HepG2 (cell line): Measurements from ENCODE around the gene EPC1. TPM values are rescaled to one million over a fixed set of nuclear protein-coding genes. Genes with fewer than 3 reads are reported as not detected.
"Not testable (repeated sequence)": the region's sequence is repeated elsewhere in the genome, so short reads cannot be mapped to it uniquely, and the experiment has no call there.

Experiments used
- ATAC-seq: fragments of 200-7000 bp; cut with Tn5 transposase; 3 replicates; pipeline ENCODE4 v1.9.1; 2020; ENCODE audit warnings: mild to moderate bottlenecking, moderate library complexity
- BruUV-seq: library from RNA; stranded (reverse); fragments of 400-500 nt; replicated peaks from 2 replicates; lab custom pipeline; 2021; lab: Mats Ljungman, UMichigan
- CTCF ChIA-PET: fragments of 300-600 bp; formaldehyde crosslinking; extraction: SDS; loops from one replicate; lab custom pipeline; 2021; ENCODE audit warnings: low total read pairs, inconsistent platforms, low intra/inter-chr PET ratio; lab: Yijun Ruan, JAX
- POLR2A ChIA-PET: fragments of 350-600 bp; sonication (Branson Sonifier 250); formaldehyde crosslinking; loops from one replicate; lab custom pipeline; 2020; ENCODE audit warnings: antibody characterized with exemption, inconsistent platforms; lab: Yijun Ruan, JAX
- DNase-seq: peaks from one replicate; pipeline ENCODE4 v3.0.0-alpha.2; 2015; ENCODE audit warnings: low spot score
- FAIRE-seq: peaks from 3 replicates; lab custom pipeline; 2011; peaks lifted over from hg19 to GRCh38; lab: Jason Lieb, UNC
- H2AFZ ChIP-seq: one replicate; pipeline ENCODE4 v1.6.1; 2011; ENCODE audit warnings: low read length, inconsistent platforms
- H3K27ac ChIP-seq: fragments of 300-600 bp; 3 replicates; pipeline ENCODE4 v1.8.0; 2011; ENCODE audit warnings: mixed run types, mild to moderate bottlenecking, mixed read lengths, low read length, inconsistent platforms; ENCODE audit not compliant: insufficient read depth; ENCODE audit errors: extremely low read length
- H3K27me3 ChIP-seq, 2 experiments: fragments of 200-600 bp in 1 of 2; 2 replicates in 1 of 2; 3 replicates in 1 of 2; pipeline versions ENCODE4 v1.6.0 to v1.8.0; 2011; ENCODE audit warnings: low read length in 2 of 2, mild to moderate bottlenecking in 2 of 2, moderate library complexity in 2 of 2, inconsistent platforms in 1 of 2; ENCODE audit not compliant: insufficient read depth in 2 of 2, control insufficient read depth in 1 of 2
- H3K36me3 ChIP-seq, 2 experiments: fragments of 200-600 bp in 1 of 2; replicated peaks in 1 of 2; 2 replicates in 1 of 2; 3 replicates in 1 of 2; pipeline versions ENCODE4 v1.5.1 to v1.8.0; 2011; ENCODE audit warnings: low read length in 2 of 2, inconsistent platforms in 1 of 2; ENCODE audit not compliant: insufficient read depth in 2 of 2, control insufficient read depth in 1 of 2
- H3K4me1 ChIP-seq: 2 replicates; pipeline ENCODE4 v1.5.1; 2012; ENCODE audit warnings: low read length, inconsistent platforms; ENCODE audit not compliant: insufficient read depth
- H3K4me2 ChIP-seq: 2 replicates; pipeline ENCODE4 v1.6.0; 2011; ENCODE audit warnings: low read depth, low read length, inconsistent platforms
- H3K4me3 ChIP-seq, 3 experiments: fragments of 200-600 bp in 1 of 3; sonication (generic), shearing (Covaris generic) in 1 of 3; replicated peaks in 1 of 3; 2 replicates each; pipeline ENCODE4 v1.5.1; 2011 to 2016; ENCODE audit warnings: low read length in 3 of 3, inconsistent platforms in 2 of 3, low read depth in 2 of 3, mild to moderate bottlenecking in 2 of 3, control low read depth in 1 of 3, mixed read lengths in 1 of 3; ENCODE audit not compliant: insufficient read depth in 1 of 3
- H3K79me2 ChIP-seq: one replicate; pipeline ENCODE4 v1.6.1; 2011; ENCODE audit warnings: low read length, inconsistent platforms; ENCODE audit not compliant: insufficient read depth
- H3K9ac ChIP-seq: 2 replicates; pipeline ENCODE4 v1.6.0; 2011; ENCODE audit warnings: mild to moderate bottlenecking, low read depth, low read length, inconsistent platforms; ENCODE audit not compliant: insufficient read depth
- H3K9me3 ChIP-seq: 2 replicates; pipeline ENCODE4 v1.5.1; 2012; ENCODE audit warnings: mild to moderate bottlenecking, low read length
- H4K20me1 ChIP-seq: 2 replicates; pipeline ENCODE4 v1.6.0; 2011; ENCODE audit warnings: inconsistent platforms, mild to moderate bottlenecking, low read length, moderate library complexity; ENCODE audit not compliant: insufficient read depth
- FOSL2 ChIP-seq: sonication (generic); formaldehyde crosslinking; IDR thresholded peaks from 2 replicates; pipeline ENCODE4 v1.4.0; 2020; ENCODE audit warnings: missing genetic modification reagents
- GMEB1 ChIP-seq: sonication (generic); formaldehyde crosslinking; IDR thresholded peaks from 2 replicates; pipeline ENCODE4 v1.5.1; 2020; ENCODE audit warnings: missing genetic modification reagents, mild to moderate bottlenecking, borderline replicate concordance
- MAFF ChIP-seq: IDR thresholded peaks from 2 replicates; pipeline ENCODE4 v1.6.1; 2011; ENCODE audit warnings: low read depth, low read length, improper control_type of control experiment
- MAFK ChIP-seq, 2 experiments: IDR thresholded peaks in 1 of 2; conservative IDR thresholded peaks in 1 of 2; 2 replicates each; pipeline ENCODE4 v1.6.1; 2011; ENCODE audit warnings: improper control_type of control experiment in 2 of 2, low read length in 2 of 2
- MTERF4 ChIP-seq: sonication (generic); formaldehyde crosslinking; IDR thresholded peaks from 2 replicates; pipeline ENCODE4 v1.8.0; 2023; ENCODE audit warnings: mild to moderate bottlenecking, missing genetic modification reagents
- ZNF441 ChIP-seq: sonication (generic); formaldehyde crosslinking; IDR thresholded peaks from 2 replicates; pipeline ENCODE4 v1.7.0; 2021; ENCODE audit warnings: missing genetic modification reagents, borderline replicate concordance
- ZNF570 ChIP-seq: sonication (generic); formaldehyde crosslinking; IDR thresholded peaks from 2 replicates; pipeline ENCODE4 v1.4.0; 2020; ENCODE audit warnings: mild to moderate bottlenecking, missing genetic modification reagents, borderline replicate concordance
- ZNF740 ChIP-seq: sonication (generic); formaldehyde crosslinking; IDR thresholded peaks from 2 replicates; pipeline ENCODE4 v1.4.0; 2020; ENCODE audit warnings: missing genetic modification reagents
- ZNF841 ChIP-seq: sonication (generic); formaldehyde crosslinking; IDR thresholded peaks from 2 replicates; pipeline ENCODE4 v1.8.1; 2023; ENCODE audit warnings: missing genetic modification reagents, borderline replicate concordance
- WGBS: methylation state at CpG from one replicate; pipeline ENCODE4 v1.1.6; 2017; ENCODE audit warnings: low lambda C conversion rate; 5-methylcytosine and 5-hydroxymethylcytosine counted together
- in situ Hi-C: cut with HindIII; loops from 2 replicates; pipeline ENCODE4 v1.10.0; 2017; ENCODE audit warnings: low pct_unique_long_range_greater_than_20kb; ENCODE audit not compliant: extremely low pct_ligation_motif_present
- intact Hi-C: fragments of 100-400 bp; cut with micrococcal nuclease; formaldehyde crosslinking; loops from one replicate; pipeline ENCODE4 v1.10.0; 2022; ENCODE audit not compliant: unreplicated experiment
- polyA plus RNA-seq, 8 experiments: library from polyadenylated mRNA; depleted of rRNA in 3 of 8; stranded (reverse) in 7 of 8; unstranded in 1 of 8; fragments of >200 nt; fragmentation: Illumina TruSeq in 4 of 8; extraction: Trizol in 4 of 8; gene quantifications; 2 replicates each; pipeline versions ENCODE4 v1.2.1 to v1.2.3, GENCODE V29; 2011 to 2016; ENCODE audit warnings: low read depth in 4 of 8, missing spikeins in 1 of 8, mixed read lengths in 1 of 8; ENCODE audit not compliant: insufficient read depth in 1 of 8
- total RNA-seq, 5 experiments: library from RNA; depleted of rRNA; stranded (reverse); fragments of >200 nt; fragmentation: Illumina TruSeq; extraction: Trizol; gene quantifications; 2 replicates each; pipeline ENCODE4 v1.2.3, GENCODE V29; 2016; ENCODE audit warnings: low read depth in 1 of 5

The EPC1 gene
- total and polyA plus RNA-seq, 2 of the 13 experiments (the other 11 are each of a cell fraction or from before 2014, with no cell fraction given): 28.7 to 44.2 TPM

GRCh38 chr10:32232378-32232777 lies 114.6 kb downstream of the EPC1 start (continued):
- no peak for TF ChIP-seq ZNF740 (CRISPR knock-in tag)
- TF ChIP-seq ZNF570 (CRISPR knock-in tag): no peak
- no peak for TF ChIP-seq ZNF841 (CRISPR knock-in tag)
- no peak for TF ChIP-seq MTERF4 (CRISPR knock-in tag)
- no peak for TF ChIP-seq FOSL2
- no peak for TF ChIP-seq GMEB1 (CRISPR knock-in tag)
- TF ChIP-seq, all 625 proteins: peak for 0

GRCh38 chr10:32229788-32230187 lies 117.2 kb downstream of the EPC1 start:
- intact Hi-C loops, H3K9me3 ChIP-seq, DNase-seq, H3K4me3 ChIP-seq, ATAC-seq, H3K36me3 ChIP-seq, H3K79me2 ChIP-seq, H3K27me3 ChIP-seq, H4K20me1 ChIP-seq, H3K4me2 ChIP-seq, BruUV-seq: not testable (repeated sequence)
- WGBS: 60% methylated on average over 7 of the region's 7 CpGs
- peak in 1 of 2 experiments; percentile 71; a peak in 3 of 4 replicates for TF ChIP-seq MAFK (conservative IDR thresholded peaks at IDR 0.05 in 1 of 2, IDR thresholded peaks at IDR 0.05 in 1 of 2; ENCODE audit: low read length in 2 of 2)
- peak; percentile 79; the same call in 1 of the 2 replicates for TF ChIP-seq ZNF441 (CRISPR knock-in tag)
- peak; percentile 67 for TF ChIP-seq MAFF
- TF ChIP-seq, all 625 proteins: peak for 3; not testable (repeated sequence) for 622
- POLR2A ChIA-PET, H3K9ac ChIP-seq, FAIRE-seq, H3K4me1 ChIP-seq, H3K27ac ChIP-seq, H2AFZ ChIP-seq, CTCF ChIA-PET, in situ Hi-C loops: not testable (repeated sequence)
